CD4-positive, alpha-beta T cell treated with Interleukin-15 for 1 hour (primary cell): ENCODE measurements around the gene MRPL16.
"Not testable (repeated sequence)": the region's sequence is repeated elsewhere in the genome, so short reads cannot be mapped to it uniquely, and the experiment has no call there.

Source experiments
- DNase-seq: peaks from one replicate; pipeline ENCODE4 v3.0.0-alpha.2; 2020

Gene MRPL16

DNA sequence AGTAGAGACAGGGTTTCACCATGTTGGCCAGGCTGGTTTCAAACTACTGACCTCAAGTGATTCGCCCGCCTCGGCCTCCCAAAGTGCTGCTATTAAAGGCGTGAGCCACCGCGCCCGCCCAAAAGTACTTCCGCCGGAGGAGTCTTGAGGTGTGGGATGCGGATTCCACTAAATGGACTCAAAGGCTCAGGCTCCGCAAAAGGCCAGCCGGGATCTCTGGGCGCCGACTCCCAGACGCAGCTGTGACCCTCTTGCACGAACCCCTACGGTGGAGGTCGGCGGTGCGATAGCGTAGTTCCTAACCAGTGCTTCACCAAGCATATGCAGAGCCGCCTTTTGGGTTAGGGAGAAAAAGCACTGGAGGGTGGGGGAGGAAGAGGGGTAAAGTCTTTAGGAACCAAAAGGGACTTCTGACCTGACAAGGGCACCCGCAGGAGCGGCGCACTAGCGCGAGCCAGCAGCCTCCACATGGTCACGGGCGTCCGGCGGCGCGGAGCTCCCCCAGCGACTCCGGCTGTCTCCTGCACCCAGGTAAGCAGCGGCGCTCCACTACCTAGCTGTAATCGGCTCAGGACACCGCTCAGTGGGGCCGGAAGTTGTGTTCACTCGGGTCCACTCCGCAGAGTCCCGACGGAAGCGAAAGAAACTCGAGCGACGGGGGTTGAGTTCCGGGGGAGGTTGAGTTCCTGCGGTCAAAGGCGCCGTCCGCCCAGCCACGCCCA is at the start of gene MRPL16:
MRPL16 (minus strand) TSS at position 590 of the 722 bp plus-strand sequence; CDS start at position 470, 120 bp downstream.
- peak; percentile 89 for DNase-seq

- no peak for DNase-seq
Observed at GRCh38 chr11:59859673-59860072, 49.1 kb upstream of the MRPL16 start.

DNA sequence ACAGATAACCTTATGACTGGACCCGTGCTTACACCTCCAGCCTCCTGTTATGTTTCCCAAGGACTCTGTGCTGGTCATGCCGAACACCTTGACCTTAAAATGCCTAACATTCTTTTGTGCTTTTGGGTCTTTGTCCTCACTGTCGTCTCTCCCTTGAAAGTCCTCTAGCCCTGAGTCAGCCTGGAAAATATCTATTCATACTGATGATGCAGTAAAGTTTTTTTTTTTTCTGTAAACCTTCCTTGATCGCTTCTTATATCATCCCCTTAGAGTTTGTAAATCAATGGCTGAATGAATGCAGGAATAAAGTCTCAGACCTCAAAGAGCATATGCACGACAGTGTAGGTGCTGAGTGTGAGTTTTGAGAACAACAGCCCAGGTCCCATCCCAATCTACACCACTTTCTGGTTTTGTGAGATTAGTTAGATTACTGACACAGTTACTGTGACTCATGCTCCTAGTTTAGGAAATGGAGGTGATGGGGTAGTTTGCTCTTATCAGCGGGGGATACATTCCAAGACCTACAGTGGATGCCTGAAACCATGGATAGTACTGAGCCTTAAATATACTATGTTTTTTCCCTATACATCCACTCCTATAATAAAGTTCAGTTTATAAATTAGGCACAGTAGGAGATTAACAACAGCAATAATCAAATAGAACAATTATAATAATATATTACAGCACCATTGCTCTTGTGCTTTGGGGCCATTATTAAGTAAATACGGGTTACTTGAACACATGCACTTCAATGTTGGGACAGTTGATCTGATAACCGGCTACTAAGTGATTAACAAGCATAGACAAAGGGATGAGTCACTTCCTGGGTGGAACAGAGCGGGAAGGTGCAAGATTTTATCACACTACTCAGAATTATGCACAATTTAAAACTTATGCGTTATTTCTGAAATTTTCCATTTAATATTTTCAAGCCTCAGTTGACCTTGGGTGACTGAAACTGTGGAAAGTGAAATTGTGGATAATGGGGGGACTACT is 47.2 kb upstream of the MRPL16 start:
- no peak for DNase-seq

DNA sequence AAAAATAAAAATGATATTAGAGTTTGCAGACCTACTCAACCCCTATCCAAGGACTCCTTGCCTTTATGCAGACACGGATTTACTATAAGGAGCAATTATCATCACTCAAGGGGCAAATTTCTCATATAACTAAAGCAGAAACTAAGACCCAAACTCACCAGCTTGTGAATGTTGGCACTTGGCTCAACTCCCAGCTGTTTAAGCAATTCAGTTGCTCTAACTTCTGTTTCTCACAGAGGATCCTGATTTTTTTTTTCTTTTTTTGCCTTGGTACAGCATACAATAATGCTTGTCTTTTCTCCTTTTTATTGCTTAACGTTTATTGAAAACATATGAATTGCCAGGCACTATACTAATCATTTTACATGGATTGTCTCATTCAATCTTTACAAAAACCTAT is 44.3 kb upstream of the MRPL16 start:
- DNase-seq = no peak

DNA sequence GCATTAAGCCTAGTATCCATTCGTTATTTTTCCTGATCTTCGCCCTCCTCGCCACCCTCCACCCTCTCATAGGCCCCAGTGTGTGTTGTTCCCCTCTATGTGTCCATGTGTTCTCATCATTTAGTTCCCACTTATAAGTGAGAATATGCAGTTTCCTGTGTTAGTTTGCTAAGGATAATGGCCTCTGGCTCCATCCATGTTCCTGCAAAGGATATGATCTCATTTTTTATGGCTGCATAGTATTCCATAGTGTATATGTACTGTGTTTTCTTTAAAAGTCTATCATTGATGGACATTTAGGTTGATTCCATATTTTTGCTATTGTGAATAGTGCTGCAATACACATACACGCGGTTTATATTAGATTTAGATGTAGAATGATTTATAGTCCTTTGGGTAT is 40.8 kb upstream of the MRPL16 start:
- DNase-seq = not testable (repeated sequence)

- DNase-seq = not testable (repeated sequence)
Observed at GRCh38 chr11:59849551-59849950, 39.0 kb upstream of the MRPL16 start.

- no peak for DNase-seq
Observed at GRCh38 chr11:59849129-59849528, 38.6 kb upstream of the MRPL16 start.

DNA sequence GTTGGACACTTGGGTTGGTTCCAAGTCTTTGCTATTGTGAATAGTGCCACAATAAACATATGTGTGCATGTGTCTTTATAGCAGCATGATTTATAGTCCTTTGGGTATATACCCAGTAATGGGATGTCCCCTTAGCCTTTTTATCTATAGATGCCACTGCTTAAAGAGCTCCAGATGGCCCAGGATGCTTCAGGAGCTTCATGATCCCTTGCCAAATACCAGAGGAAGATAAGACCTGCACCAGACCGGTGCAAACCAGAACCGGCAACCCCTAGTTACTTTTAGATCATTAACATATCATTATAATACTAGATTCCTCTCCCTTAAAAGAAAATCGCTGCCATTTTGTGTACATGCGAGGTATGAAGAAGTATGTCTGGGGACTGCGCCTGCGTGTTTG is 37.9 kb upstream of the MRPL16 start:
- not testable (repeated sequence) for DNase-seq

- no peak for DNase-seq
Observed at GRCh38 chr11:59847626-59848025, 37.0 kb upstream of the MRPL16 start.

- DNase-seq = no peak
Observed at GRCh38 chr11:59846556-59846955, 36.0 kb upstream of the MRPL16 start.

DNA sequence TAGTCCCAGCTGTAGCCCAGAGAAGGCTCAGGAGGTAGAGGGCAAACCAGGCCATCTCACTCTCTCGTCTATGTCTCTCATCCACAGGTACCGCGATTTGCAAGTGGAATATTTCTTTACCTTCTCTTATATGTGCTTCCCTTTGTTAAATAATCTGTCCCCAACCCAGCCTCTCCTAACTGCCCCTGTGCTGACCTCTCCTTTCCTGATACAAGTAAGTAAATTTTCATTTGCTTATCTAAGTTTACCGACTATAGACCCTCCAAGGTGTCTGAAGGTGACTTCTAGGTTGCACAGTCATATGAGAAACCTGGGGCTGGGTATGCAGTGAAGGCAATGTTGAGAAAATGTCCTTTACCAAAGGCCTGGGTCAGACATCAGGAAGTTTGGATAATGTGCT is 34.8 kb upstream of the MRPL16 start, which contains the start of gene CBLIF:
CBLIF (minus strand) TSS at position 101 of the 400 bp plus-strand sequence; CDS start at position 55, 46 bp downstream.
- DNase-seq = no peak

- no peak for DNase-seq
Observed at GRCh38 chr11:59842316-59842715, 31.7 kb upstream of the MRPL16 start.

DNA sequence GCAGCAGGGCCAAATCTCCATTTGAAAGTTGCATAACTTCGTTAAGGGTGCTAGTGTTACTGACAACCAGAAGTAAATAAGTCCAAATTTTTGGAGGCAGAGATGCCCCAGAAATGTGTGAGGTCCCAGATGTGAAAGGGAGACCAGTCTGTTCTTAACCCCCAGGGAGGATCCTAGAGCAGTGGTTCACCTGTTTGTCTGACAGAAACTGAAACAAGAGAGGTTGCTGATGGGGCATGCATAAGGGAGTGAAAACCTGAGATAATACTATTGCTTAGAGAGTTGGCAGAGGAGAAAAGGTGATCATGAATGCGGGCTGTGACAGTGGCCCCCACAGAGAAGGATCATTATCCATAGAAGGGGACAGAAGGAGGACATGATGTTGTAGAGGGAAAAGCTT is 30.9 kb upstream of the MRPL16 start:
- DNase-seq = no peak

DNA sequence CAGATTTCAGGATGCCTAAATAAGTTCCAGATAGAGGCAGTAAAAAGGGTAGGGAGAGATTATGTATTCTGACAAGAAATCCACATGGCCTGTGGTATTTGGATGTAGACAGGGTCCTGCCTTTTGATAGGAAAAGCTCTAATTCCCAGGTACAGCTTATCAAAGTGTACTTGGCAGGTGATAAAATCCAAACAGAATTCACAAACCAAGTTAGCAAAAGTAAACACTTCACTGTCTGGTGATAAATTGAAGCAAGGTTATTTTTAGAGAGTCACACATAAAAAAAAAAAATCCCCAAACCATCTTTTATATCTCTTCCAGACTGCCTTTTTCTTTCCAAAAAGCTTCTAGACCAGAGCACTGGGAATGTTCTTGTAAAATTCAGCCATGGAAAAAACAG is 29.0 kb upstream of the MRPL16 start:
- DNase-seq = no peak

- DNase-seq = no peak
Observed at GRCh38 chr11:59833602-59834001, 23.0 kb upstream of the MRPL16 start.

GRCh38 chr11:59829358-59829757 is 18.8 kb upstream of the MRPL16 start:
- DNase-seq = no peak

- peak; percentile 22 for DNase-seq
Observed at GRCh38 chr11:59822989-59823566, 12.5 kb upstream of the MRPL16 start.

DNA sequence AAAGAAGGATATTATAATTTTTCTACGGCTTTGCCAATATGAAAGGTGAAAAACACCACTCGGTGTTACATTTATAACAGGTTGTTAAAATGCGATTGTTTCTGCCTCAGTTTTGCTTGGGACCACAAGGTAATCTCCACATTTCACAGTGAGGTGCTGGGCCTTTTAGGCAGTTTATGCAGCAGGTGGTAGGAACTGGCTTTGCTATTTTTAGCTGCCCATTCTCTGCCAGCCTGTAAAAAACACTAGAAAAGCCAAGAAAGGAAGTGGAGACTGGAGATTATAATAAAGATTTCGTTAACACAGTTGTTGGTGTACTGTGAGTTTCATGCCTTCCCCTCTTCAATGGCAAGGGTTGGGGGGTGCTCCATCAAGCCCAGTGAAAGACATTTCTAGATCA is 8.0 kb upstream of the MRPL16 start:
- no peak for DNase-seq

DNA sequence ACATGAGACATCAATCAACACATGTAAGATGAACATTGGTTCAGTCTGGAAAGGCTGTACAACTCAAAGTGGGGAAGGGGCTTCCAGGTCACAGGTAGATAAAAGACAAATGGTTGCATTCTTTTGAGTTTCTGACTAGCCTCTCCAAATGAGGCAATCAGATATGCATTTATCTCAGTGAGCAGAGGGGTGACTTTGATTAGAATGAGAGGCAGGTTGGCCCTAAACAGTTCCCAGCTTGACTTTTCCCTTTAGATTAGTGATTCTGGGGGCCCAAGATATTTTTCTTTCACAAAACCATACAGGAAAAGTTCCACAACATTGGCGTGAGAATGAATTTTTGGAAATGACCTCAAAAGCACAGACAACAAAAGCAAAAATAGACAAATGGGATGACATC is 5.9 kb upstream of the MRPL16 start:
- DNase-seq = not testable (repeated sequence)

GRCh38 chr11:59815754-59816153 is 5.2 kb upstream of the MRPL16 start:
- DNase-seq = no peak

DNA sequence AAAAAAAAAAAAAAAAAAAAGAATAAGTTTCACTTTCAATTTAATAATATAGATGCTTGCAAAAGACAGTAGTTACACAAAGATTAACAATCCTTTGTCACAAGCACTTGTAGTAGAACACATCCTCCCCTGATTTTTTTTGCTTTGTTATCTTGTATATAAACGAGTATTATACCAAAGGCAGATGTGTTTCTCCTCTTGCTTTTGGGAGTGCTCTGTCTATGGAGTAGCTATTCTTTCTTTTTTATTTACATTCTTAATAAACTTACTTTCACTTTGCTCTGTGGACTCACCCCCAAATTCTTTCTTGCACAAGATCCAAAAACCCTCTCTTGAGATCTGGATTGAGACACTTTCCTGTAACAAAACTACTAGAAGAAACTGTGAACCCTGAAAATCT is 3.4 kb upstream of the MRPL16 start:
- no peak for DNase-seq

- no peak for DNase-seq
Observed at GRCh38 chr11:59813364-59813763, 2.8 kb upstream of the MRPL16 start.

DNA sequence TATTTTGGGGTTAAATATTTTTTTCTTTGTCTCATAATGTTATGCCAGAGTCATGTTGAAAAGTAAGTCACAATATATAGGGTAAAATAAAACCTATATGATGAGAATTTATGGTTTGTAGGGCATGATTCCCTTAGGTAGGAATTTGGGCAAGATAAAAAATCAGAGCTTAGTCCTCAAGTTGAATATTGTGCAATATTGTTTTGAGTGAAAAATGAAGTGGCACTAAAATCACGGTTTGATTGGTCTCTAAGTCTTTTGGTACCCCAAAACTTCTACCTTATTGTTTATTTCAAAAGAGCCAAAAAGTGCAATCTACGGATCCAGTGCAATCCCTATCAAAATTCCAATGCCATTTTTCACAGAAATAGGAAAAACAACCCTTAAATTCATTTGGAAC is 1.6 kb upstream of the MRPL16 start:
- no peak for DNase-seq

- DNase-seq = no peak
Observed at GRCh38 chr11:59810911-59811259, 307 bp upstream of the MRPL16 start.
